Ovary (tissue), 3 donors: ENCODE measurements around the gene FADD.

Experiments used
- POLR2A ChIP-seq: fragments of 450-650 bp; IDR thresholded peaks from one replicate; pipeline ENCODE4 v1.6.1; 2017; ENCODE audit warnings: antibody characterized with exemption, mild to moderate bottlenecking, moderate library complexity
- TF ChIP-seq, protein P1 (sequence below), 3 donors: fragments of 450-650 bp in 2 of 3; fragments of 200-600 bp in 1 of 3; IDR thresholded peaks; one replicate each; pipeline versions ENCODE4 v1.5.1 to v1.8.0; 2016 to 2022; ENCODE audit warnings: antibody characterized with exemption in 3 of 3, mild to moderate bottlenecking in 1 of 3
- donor health status: DM: no; HTN: no; CAD: no.

DNA sequence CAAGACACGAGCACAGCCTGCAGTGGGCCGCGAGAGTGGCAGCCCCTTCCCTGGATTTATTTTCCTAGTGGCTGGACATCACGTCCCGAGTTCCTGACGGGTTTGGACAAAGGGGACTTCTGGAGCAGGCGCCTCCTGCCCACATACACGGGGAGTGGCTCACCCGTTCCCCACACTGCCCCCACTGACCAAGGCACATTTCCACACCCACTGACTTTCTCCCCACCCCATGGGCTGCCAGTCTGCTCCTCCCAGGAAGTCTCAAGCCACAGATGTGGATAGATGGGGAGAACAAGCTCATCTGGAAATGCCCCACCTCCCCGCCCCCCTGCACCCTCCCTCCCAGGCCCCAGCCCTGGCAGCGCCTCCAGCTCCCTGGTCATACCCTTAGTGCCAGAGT is 34.0 kb upstream of the FADD start:
- TF ChIP-seq, protein P1, sequence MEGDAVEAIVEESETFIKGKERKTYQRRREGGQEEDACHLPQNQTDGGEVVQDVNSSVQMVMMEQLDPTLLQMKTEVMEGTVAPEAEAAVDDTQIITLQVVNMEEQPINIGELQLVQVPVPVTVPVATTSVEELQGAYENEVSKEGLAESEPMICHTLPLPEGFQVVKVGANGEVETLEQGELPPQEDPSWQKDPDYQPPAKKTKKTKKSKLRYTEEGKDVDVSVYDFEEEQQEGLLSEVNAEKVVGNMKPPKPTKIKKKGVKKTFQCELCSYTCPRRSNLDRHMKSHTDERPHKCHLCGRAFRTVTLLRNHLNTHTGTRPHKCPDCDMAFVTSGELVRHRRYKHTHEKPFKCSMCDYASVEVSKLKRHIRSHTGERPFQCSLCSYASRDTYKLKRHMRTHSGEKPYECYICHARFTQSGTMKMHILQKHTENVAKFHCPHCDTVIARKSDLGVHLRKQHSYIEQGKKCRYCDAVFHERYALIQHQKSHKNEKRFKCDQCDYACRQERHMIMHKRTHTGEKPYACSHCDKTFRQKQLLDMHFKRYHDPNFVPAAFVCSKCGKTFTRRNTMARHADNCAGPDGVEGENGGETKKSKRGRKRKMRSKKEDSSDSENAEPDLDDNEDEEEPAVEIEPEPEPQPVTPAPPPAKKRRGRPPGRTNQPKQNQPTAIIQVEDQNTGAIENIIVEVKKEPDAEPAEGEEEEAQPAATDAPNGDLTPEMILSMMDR (IDR thresholded peaks at IDR 0.05), result no peak
- TF ChIP-seq POLR2A, result no peak
